ENCODE results near the gene KIF21B. TPM values are rescaled to one million over a fixed set of nuclear protein-coding genes. Genes with fewer than 3 reads are reported as not detected.

KIF21B gene
- total RNA-seq, 4 donors from 2014 or later = 1.2 to 1.9 (median 1.6) TPM

- TF ChIP-seq EP300 (IDR thresholded peaks at IDR 0.05) (no peak), POLR2A (IDR thresholded peaks at IDR 0.05) (no peak), POLR2AphosphoS5 (IDR thresholded peaks at IDR 0.05) (no peak), CTCF (IDR thresholded peaks at IDR 0.05) (no peak)
- H3K27me3 ChIP-seq = no peaks in the 10 kb centered on the region
- no peaks in the 10 kb centered on the region for H3K9me3 ChIP-seq
- no peak overlapping the region for H3K4me3 ChIP-seq
- H3K27ac ChIP-seq = no peak overlapping the region
- 92 to 97% methylated on average over 6 to 7 of the region's 12 CpGs for WGBS, 2 donors (ENCODE audit: low coverage in 1 of 2)
- H3K4me1 ChIP-seq = no peaks in the 10 kb centered on the region
- peaks cover 0 to 18% of the 10 kb centered on the region in 2 donors for H3K36me3 ChIP-seq
- no peak for ATAC-seq
Measured at GRCh38 chr1:200983035-200983561, 40.4 kb downstream of the KIF21B start.

- H3K27ac ChIP-seq = no peak overlapping the region
- H3K9me3 ChIP-seq = no peaks in the 10 kb centered on the region
- no peaks in the 10 kb centered on the region for H3K27me3 ChIP-seq
- ATAC-seq = no peak
- 100% methylated on average over 1 of the region's 19 CpGs; no CpG with 5 or more reads in 1 of the 2 donors for WGBS, 2 donors (ENCODE audit: low coverage in 1 of 2)
- H3K4me1 ChIP-seq = no peaks in the 10 kb centered on the region
- peaks cover 0 to 17% of the 10 kb centered on the region in 2 donors for H3K36me3 ChIP-seq
- no peak overlapping the region for H3K4me3 ChIP-seq
- TF ChIP-seq POLR2AphosphoS5 (IDR thresholded peaks at IDR 0.05) = no peak
- TF ChIP-seq CTCF (IDR thresholded peaks at IDR 0.05) = no peak
- TF ChIP-seq POLR2A (IDR thresholded peaks at IDR 0.05) = no peak
- no peak for TF ChIP-seq EP300 (IDR thresholded peaks at IDR 0.05)
Measured at GRCh38 chr1:200982071-200982945, 41.2 kb downstream of the KIF21B start.

GRCh38 chr1:200981278-200981677 lies 42.2 kb downstream of the KIF21B start:
- H3K27ac ChIP-seq = no peak overlapping the region
- no peak for ATAC-seq
- H3K4me3 ChIP-seq = no peak overlapping the region
- 88% methylated on average over 3 of the region's 4 CpGs; no CpG with 5 or more reads in 1 of the 2 donors for WGBS, 2 donors (ENCODE audit: low coverage in 1 of 2)
- H3K36me3 ChIP-seq = peaks cover 0 to 11% of the 10 kb centered on the region in 2 donors
- H3K9me3 ChIP-seq = no peaks in the 10 kb centered on the region
- no peaks in the 10 kb centered on the region for H3K4me1 ChIP-seq
- no peaks in the 10 kb centered on the region for H3K27me3 ChIP-seq
- TF ChIP-seq POLR2A (IDR thresholded peaks at IDR 0.05) (no peak), EP300 (IDR thresholded peaks at IDR 0.05) (no peak), POLR2AphosphoS5 (IDR thresholded peaks at IDR 0.05) (no peak), CTCF (IDR thresholded peaks at IDR 0.05) (no peak)

GRCh38 chr1:200980873-200981272 lies 42.6 kb downstream of the KIF21B start:
- H3K27ac ChIP-seq = no peak overlapping the region
- 80 to 93% methylated on average over 2 to 8 of the region's 10 CpGs for WGBS, 2 donors (ENCODE audit: low coverage in 1 of 2)
- no peaks in the 10 kb centered on the region for H3K27me3 ChIP-seq
- H3K4me1 ChIP-seq = no peaks in the 10 kb centered on the region
- no peak overlapping the region for H3K4me3 ChIP-seq
- H3K9me3 ChIP-seq = no peaks in the 10 kb centered on the region
- H3K36me3 ChIP-seq = peaks cover 0 to 11% of the 10 kb centered on the region in 2 donors
- TF ChIP-seq CTCF (IDR thresholded peaks at IDR 0.05) (no peak), POLR2A (IDR thresholded peaks at IDR 0.05) (no peak), EP300 (IDR thresholded peaks at IDR 0.05) (no peak), POLR2AphosphoS5 (IDR thresholded peaks at IDR 0.05) (no peak)
- ATAC-seq = no peak

GRCh38 chr1:200980452-200980772 lies 43.1 kb downstream of the KIF21B start:
- no peak overlapping the region for H3K27ac ChIP-seq
- ATAC-seq = no peak
- H3K27me3 ChIP-seq = no peaks in the 10 kb centered on the region
- H3K4me1 ChIP-seq = no peaks in the 10 kb centered on the region
- no peak overlapping the region for H3K4me3 ChIP-seq
- TF ChIP-seq POLR2AphosphoS5 (IDR thresholded peaks at IDR 0.05) (no peak), POLR2A (IDR thresholded peaks at IDR 0.05) (no peak), EP300 (IDR thresholded peaks at IDR 0.05) (no peak)
- 100% methylated on average over 1 to 2 of the region's 2 CpGs for WGBS, 2 donors (ENCODE audit: low coverage in 1 of 2)
- H3K9me3 ChIP-seq = no peaks in the 10 kb centered on the region
- H3K36me3 ChIP-seq = peaks cover 0 to 11% of the 10 kb centered on the region in 2 donors
